HEK293T (cell line): Measurements from ENCODE around the gene ASCC1.

Source experiments
- BHLHE40 ChIP-seq: fragments of 450-650 bp; IDR thresholded peaks from 2 replicates; pipeline ENCODE4 v1.6.1; 2016; ENCODE audit warnings: mild to moderate bottlenecking, moderate library complexity, borderline replicate concordance
- CTBP1 ChIP-seq: fragments of 450-650 bp; IDR thresholded peaks from 2 replicates; pipeline ENCODE4 v1.6.1; 2016; ENCODE audit warnings: borderline replicate concordance
- ELF4 ChIP-seq: fragments of 450-650 bp; IDR thresholded peaks from 2 replicates; pipeline ENCODE4 v1.6.1; 2017; ENCODE audit warnings: antibody characterized with exemption
- FOXA1 ChIP-seq: fragments of 450-650 bp; IDR thresholded peaks from 2 replicates; pipeline ENCODE4 v1.6.1; 2016; ENCODE audit warnings: mild to moderate bottlenecking
- FOXM1 ChIP-seq: fragments of 450-650 bp; IDR thresholded peaks from 2 replicates; pipeline ENCODE4 v1.6.1; 2017; ENCODE audit warnings: mild to moderate bottlenecking, borderline replicate concordance
- HDGF ChIP-seq: fragments of 450-650 bp; IDR thresholded peaks from 2 replicates; pipeline ENCODE4 v1.6.1; 2017; ENCODE audit warnings: antibody characterized with exemption, borderline replicate concordance
- L3MBTL2 ChIP-seq: fragments of 450-650 bp; conservative IDR thresholded peaks from 2 replicates; pipeline ENCODE4 v1.6.1; 2016; ENCODE audit warnings: mild to moderate bottlenecking
- PKNOX1 ChIP-seq: fragments of 450-650 bp; IDR thresholded peaks from 2 replicates; pipeline ENCODE4 v1.6.1; 2016
- SP1 ChIP-seq: fragments of 450-650 bp; IDR thresholded peaks from 2 replicates; pipeline ENCODE4 v1.6.1; 2017
- SUZ12 ChIP-seq: fragments of 450-650 bp; IDR thresholded peaks from 2 replicates; pipeline ENCODE4 v1.6.1; 2016; ENCODE audit warnings: mild to moderate bottlenecking
- TARDBP ChIP-seq: fragments of 450-650 bp; IDR thresholded peaks from 2 replicates; pipeline ENCODE4 v1.6.1; 2016
- ZNF384 ChIP-seq: fragments of 450-650 bp; IDR thresholded peaks from 2 replicates; pipeline ENCODE4 v1.6.1; 2016

GRCh38 chr10:72124381-72124780 is 91.7 kb downstream of the ASCC1 start:
- TF ChIP-seq HDGF = no peak
- no peak for TF ChIP-seq FOXA1
- TF ChIP-seq SUZ12 = no peak
- no peak for TF ChIP-seq PKNOX1
- TF ChIP-seq L3MBTL2 = no peak
- no peak for TF ChIP-seq FOXM1
- no peak for TF ChIP-seq SP1
- no peak for TF ChIP-seq TARDBP
- no peak for TF ChIP-seq ELF4
- TF ChIP-seq ZNF384 = no peak
- no peak for TF ChIP-seq BHLHE40
- no peak for TF ChIP-seq CTBP1
